HCT116 (cell line): ENCODE data around the gene TBC1D25. TPM values are rescaled to one million over a fixed set of nuclear protein-coding genes. Genes with fewer than 3 reads are reported as not detected.
A peak's percentile ranks its signal among the peaks of the same experiment; 100 is the strongest.

Experiments
- ATAC-seq: fragments of 200-7000 bp; cut with Tn5 transposase; 2 replicates; pipeline ENCODE4 v1.9.1; 2020; ENCODE audit warnings: mild to moderate bottlenecking, moderate library complexity
- BruUV-seq: library from RNA; stranded (reverse); fragments of 400-500 nt; replicated peaks from 2 replicates; lab custom pipeline; 2021; lab: Mats Ljungman, UMichigan
- CTCF ChIA-PET: fragments of 300-600 bp; sonication (Branson Sonifier 250); formaldehyde crosslinking; loops from one replicate; lab custom pipeline; 2021; ENCODE audit warnings: antibody characterized with exemption; lab: Charles Lee
- POLR2A ChIA-PET: fragments of 300-600, 350-600 bp; sonication (Branson Sonifier 250); formaldehyde crosslinking; loops from one replicate; lab custom pipeline; 2021; ENCODE audit warnings: antibody characterized with exemption; lab: Charles Lee
- RAD21 ChIA-PET, 2 experiments: fragments of 300-600 bp; sonication (Branson Sonifier 250); formaldehyde crosslinking; loops; one replicate each; lab custom pipeline; 2023; ENCODE audit warnings: low total read pairs in 2 of 2; ENCODE audit not compliant: uncharacterized antibody in 2 of 2, unreplicated experiment in 2 of 2, low non-redundant PET in 1 of 2; lab: Charles Lee
- DNase-seq: peaks from one replicate; pipeline ENCODE4 v3.0.0-alpha.2; 2010; ENCODE audit warnings: low read depth, low spot score
- H2AFZ ChIP-seq: fragments of 200-600 bp; shearing (Covaris generic), sonication (generic); 2 replicates; pipeline ENCODE4 v1.6.1; 2017; ENCODE audit warnings: low read depth, mixed run types, mixed read lengths, antibody characterized with exemption, low read length; ENCODE audit not compliant: poor library complexity, severe bottlenecking
- H3K27ac ChIP-seq: 2 replicates; pipeline ENCODE4 v1.5.1; 2012; ENCODE audit warnings: low read depth, low read length
- H3K27me3 ChIP-seq: fragments of 200-600 bp; sonication (generic); 2 replicates; pipeline ENCODE4 v1.6.1; 2016; ENCODE audit warnings: mixed run types, low read length, mixed read lengths; ENCODE audit not compliant: insufficient read depth
- H3K36me3 ChIP-seq, 2 experiments: fragments of 200-500 bp in 1 of 2; fragments of 200-600 bp in 1 of 2; sonication (Bioruptor generic) in 1 of 2; sonication (generic) in 1 of 2; 2 replicates each; pipeline versions ENCODE4 v1.5.1 to v1.6.1; 2014 to 2016; ENCODE audit warnings: low read length in 2 of 2, inconsistent platforms in 1 of 2, mixed read lengths in 1 of 2, mixed run types in 1 of 2; ENCODE audit not compliant: insufficient read depth in 2 of 2, control insufficient read depth in 1 of 2
- H3K4me1 ChIP-seq, 2 experiments: fragments of 200-600 bp in 1 of 2; sonication (generic) in 1 of 2; 2 replicates each; pipeline versions ENCODE4 v1.5.1 to v1.6.1; 2012 to 2017; ENCODE audit warnings: low read length in 2 of 2, inconsistent platforms in 1 of 2, mild to moderate bottlenecking in 1 of 2, mixed read lengths in 1 of 2, mixed run types in 1 of 2, moderate library complexity in 1 of 2; ENCODE audit not compliant: insufficient read depth in 2 of 2, control insufficient read depth in 1 of 2
- H3K4me2 ChIP-seq: fragments of 200-600 bp; sonication (generic); 2 replicates; pipeline ENCODE4 v1.6.1; 2017; ENCODE audit warnings: mixed run types, low read length, mixed read lengths
- H3K4me3 ChIP-seq, 2 experiments: fragments of 200-600 bp in 1 of 2; sonication (generic) in 1 of 2; replicated peaks in 1 of 2; 2 replicates each; pipeline ENCODE4 v1.5.1; 2011 to 2016; ENCODE audit warnings: low read length in 2 of 2, control low read depth in 1 of 2, low read depth in 1 of 2, mild to moderate bottlenecking in 1 of 2, mixed read lengths in 1 of 2, mixed run types in 1 of 2
- H3K79me2 ChIP-seq: fragments of 200-600 bp; sonication (generic); 2 replicates; pipeline ENCODE4 v1.6.1; 2017; ENCODE audit warnings: mild to moderate bottlenecking, mixed run types, low read length, moderate library complexity, mixed read lengths; ENCODE audit not compliant: insufficient read depth
- H3K9ac ChIP-seq: fragments of 200-600 bp; sonication (generic); 2 replicates; pipeline ENCODE4 v1.6.1; 2016; ENCODE audit warnings: low read length, mixed read lengths
- H3K9me2 ChIP-seq: fragments of 200-600 bp; sonication (generic), shearing (Covaris generic); 2 replicates; pipeline ENCODE4 v1.6.1; 2017; ENCODE audit warnings: mixed run types, mild to moderate bottlenecking, moderate library complexity; ENCODE audit not compliant: insufficient read depth
- H3K9me3 ChIP-seq, 2 experiments: fragments of 200-500 bp in 1 of 2; fragments of 200-600 bp in 1 of 2; sonication (Bioruptor generic) in 1 of 2; sonication (generic) in 1 of 2; 2 replicates each; pipeline ENCODE4 v1.6.1; 2014 to 2017; ENCODE audit warnings: low read length in 2 of 2, mixed read lengths in 2 of 2, inconsistent platforms in 1 of 2, low read depth in 1 of 2, mild to moderate bottlenecking in 1 of 2, mixed run types in 1 of 2, moderate library complexity in 1 of 2; ENCODE audit not compliant: control insufficient read depth in 1 of 2, insufficient read depth in 1 of 2
- H4K20me1 ChIP-seq: fragments of 200-600 bp; sonication (generic), shearing (Covaris generic); 2 replicates; pipeline ENCODE4 v1.6.1; 2017; ENCODE audit warnings: mixed run types, mild to moderate bottlenecking, moderate library complexity; ENCODE audit not compliant: insufficient read depth
- EGR1 ChIP-seq: IDR thresholded peaks from 2 replicates; pipeline ENCODE4 v1.6.1; 2012; ENCODE audit warnings: low read depth
- EZH2 ChIP-seq: fragments of 200-600 bp; sonication (generic); IDR thresholded peaks from 2 replicates; pipeline ENCODE4 v1.6.1; 2017; ENCODE audit warnings: antibody characterized with exemption, mixed run types
- FOSL1 ChIP-seq: IDR thresholded peaks from 2 replicates; pipeline ENCODE4 v1.6.1; 2012; ENCODE audit warnings: low read depth
- JUND ChIP-seq: IDR thresholded peaks from 2 replicates; pipeline ENCODE4 v1.6.1; 2012
- MAX ChIP-seq: IDR thresholded peaks from 2 replicates; pipeline ENCODE4 v1.6.1; 2012
- POLR2A ChIP-seq: IDR thresholded peaks from 2 replicates; pipeline ENCODE4 v1.7.0; 2011; ENCODE audit warnings: borderline replicate concordance; ENCODE audit not compliant: insufficient read depth, insufficient read length; ENCODE audit errors: extremely low read depth
- SIN3A ChIP-seq: IDR thresholded peaks from 2 replicates; pipeline ENCODE4 v1.6.1; 2012; ENCODE audit warnings: low read depth
- SP1 ChIP-seq: IDR thresholded peaks from 2 replicates; pipeline ENCODE4 v1.6.1; 2012; ENCODE audit warnings: low read depth
- SRF ChIP-seq: IDR thresholded peaks from 2 replicates; pipeline ENCODE4 v1.6.1; 2012; ENCODE audit warnings: low read depth
- ZBTB33 ChIP-seq: IDR thresholded peaks from 2 replicates; pipeline ENCODE4 v1.6.1; 2011; ENCODE audit warnings: mild to moderate bottlenecking, low read length, moderate library complexity; ENCODE audit not compliant: insufficient replicate concordance; ENCODE audit errors: extremely low read depth
- intact Hi-C: fragments of 100-400 bp; cut with micrococcal nuclease; formaldehyde crosslinking; loops from 2 replicates; pipeline ENCODE4 v1.10.0; 2022
- total RNA-seq: library from RNA; stranded (reverse); gene quantifications from one replicate; pipeline ENCODE4 v1.2.1, GENCODE V29; 2021; ENCODE audit not compliant: unreplicated experiment

The TBC1D25 gene
- total RNA-seq, 1 experiment from 2014 or later: 10.5 TPM

GRCh38 chrX:48497871-48498270 lies 41.6 kb upstream of the TBC1D25 start:
- peak; percentile 13; the same call in 1 of the 2 replicates for ATAC-seq
- H3K36me3 ChIP-seq: no peaks in the 10 kb centered on the region
- peak overlapping the region; percentile 40 for H2AFZ ChIP-seq
- no peaks in the 10 kb centered on the region for H3K9me2 ChIP-seq
- H3K9me3 ChIP-seq: no peaks in the 10 kb centered on the region
- POLR2A ChIA-PET: no interaction called here
- no peaks in the 10 kb centered on the region for H3K27me3 ChIP-seq
- TF ChIP-seq SRF (no peak), FOSL1 (no peak), POLR2A (no peak), ZBTB33 (no peak), JUND (no peak), SP1 (no peak), EZH2 (no peak), EGR1 (no peak), MAX (no peak), SIN3A (no peak)
- TF ChIP-seq, all 23 proteins: peak for 0
- no peak for DNase-seq
- intact Hi-C loops: loop anchor here (10.0 kb wide), 2 partner anchors 643 to 933 kb away; partner anchors contain the start of gene ARAF
- no peak overlapping the region; the same call in 1 of the 2 replicates for H3K27ac ChIP-seq
- no TSS peak for BruUV-seq
- CTCF ChIA-PET: no interaction called here
- peak overlapping the region; percentile 71 for H3K4me2 ChIP-seq
- H3K4me3 ChIP-seq: no peak overlapping the region
- no peaks in the 10 kb centered on the region for H4K20me1 ChIP-seq
- H3K9ac ChIP-seq: no peak overlapping the region
- RAD21 ChIA-PET: no interaction called here
- no peaks in the 10 kb centered on the region for H3K79me2 ChIP-seq
- H3K4me1 ChIP-seq: peaks cover 12 to 37% of the 10 kb centered on the region in 2 experiments
